Measurements from ENCODE around the gene SLAMF8.

- TF ChIP-seq, protein P1, sequence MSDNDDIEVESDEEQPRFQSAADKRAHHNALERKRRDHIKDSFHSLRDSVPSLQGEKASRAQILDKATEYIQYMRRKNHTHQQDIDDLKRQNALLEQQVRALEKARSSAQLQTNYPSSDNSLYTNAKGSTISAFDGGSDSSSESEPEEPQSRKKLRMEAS (IDR thresholded peaks at IDR 0.05) = no peak
- TF ChIP-seq EGR1 (IDR thresholded peaks at IDR 0.05; ENCODE audit: borderline replicate concordance, low read depth, low read length) (no peak), JUND (IDR thresholded peaks at IDR 0.05; ENCODE audit: low read length) (no peak)
- TF ChIP-seq, protein P2, sequence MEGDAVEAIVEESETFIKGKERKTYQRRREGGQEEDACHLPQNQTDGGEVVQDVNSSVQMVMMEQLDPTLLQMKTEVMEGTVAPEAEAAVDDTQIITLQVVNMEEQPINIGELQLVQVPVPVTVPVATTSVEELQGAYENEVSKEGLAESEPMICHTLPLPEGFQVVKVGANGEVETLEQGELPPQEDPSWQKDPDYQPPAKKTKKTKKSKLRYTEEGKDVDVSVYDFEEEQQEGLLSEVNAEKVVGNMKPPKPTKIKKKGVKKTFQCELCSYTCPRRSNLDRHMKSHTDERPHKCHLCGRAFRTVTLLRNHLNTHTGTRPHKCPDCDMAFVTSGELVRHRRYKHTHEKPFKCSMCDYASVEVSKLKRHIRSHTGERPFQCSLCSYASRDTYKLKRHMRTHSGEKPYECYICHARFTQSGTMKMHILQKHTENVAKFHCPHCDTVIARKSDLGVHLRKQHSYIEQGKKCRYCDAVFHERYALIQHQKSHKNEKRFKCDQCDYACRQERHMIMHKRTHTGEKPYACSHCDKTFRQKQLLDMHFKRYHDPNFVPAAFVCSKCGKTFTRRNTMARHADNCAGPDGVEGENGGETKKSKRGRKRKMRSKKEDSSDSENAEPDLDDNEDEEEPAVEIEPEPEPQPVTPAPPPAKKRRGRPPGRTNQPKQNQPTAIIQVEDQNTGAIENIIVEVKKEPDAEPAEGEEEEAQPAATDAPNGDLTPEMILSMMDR (IDR thresholded peaks at IDR 0.05; ENCODE audit: control extremely low read depth in 1 of 3, insufficient read depth in 1 of 3, low read depth in 1 of 3, low read length in 3 of 3) = peak in 2 of 3 experiments; percentile 34; a peak in 2 of 4 replicates
- TF ChIP-seq, protein P3, sequence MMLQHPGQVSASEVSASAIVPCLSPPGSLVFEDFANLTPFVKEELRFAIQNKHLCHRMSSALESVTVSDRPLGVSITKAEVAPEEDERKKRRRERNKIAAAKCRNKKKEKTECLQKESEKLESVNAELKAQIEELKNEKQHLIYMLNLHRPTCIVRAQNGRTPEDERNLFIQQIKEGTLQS (IDR thresholded peaks at IDR 0.05; ENCODE audit: insufficient read depth, low read depth, low read length) = no peak
These were observed 9.3 kb downstream of the SLAMF8 start for GRCh38 chr1:159835862-159836525.
